KOPT-K1 (cell line): Measurements from ENCODE around the gene HIVEP3.

Experiments
- H3K27ac ChIP-seq: fragments of 200-600 bp; sonication (generic); 2 replicates; pipeline ENCODE4 v1.5.1; 2016; ENCODE audit warnings: antibody characterized with exemption, mild to moderate bottlenecking, low read depth, low read length; ENCODE audit not compliant: poor library complexity, severe bottlenecking
- H3K36me3 ChIP-seq: fragments of 200-600 bp; sonication (generic); 2 replicates; pipeline ENCODE4 v1.5.1; 2017; ENCODE audit warnings: antibody characterized with exemption, mild to moderate bottlenecking, low read length, moderate library complexity; ENCODE audit not compliant: insufficient read depth
- H3K9me3 ChIP-seq: fragments of 200-600 bp; sonication (generic); 2 replicates; pipeline ENCODE4 v1.5.1; 2017; ENCODE audit warnings: antibody characterized with exemption, low read length, mild to moderate bottlenecking; ENCODE audit not compliant: insufficient read depth, poor library complexity, severe bottlenecking

HIVEP3 gene

GRCh38 chr1:41623736-41624135, 295.0 kb downstream of the HIVEP3 start:
- Histone ChIP-seq H3K27ac (no peak overlapping the region), H3K36me3 (peaks cover 27% of the 10 kb centered on the region), H3K9me3 (no peaks in the 10 kb centered on the region)

DNA sequence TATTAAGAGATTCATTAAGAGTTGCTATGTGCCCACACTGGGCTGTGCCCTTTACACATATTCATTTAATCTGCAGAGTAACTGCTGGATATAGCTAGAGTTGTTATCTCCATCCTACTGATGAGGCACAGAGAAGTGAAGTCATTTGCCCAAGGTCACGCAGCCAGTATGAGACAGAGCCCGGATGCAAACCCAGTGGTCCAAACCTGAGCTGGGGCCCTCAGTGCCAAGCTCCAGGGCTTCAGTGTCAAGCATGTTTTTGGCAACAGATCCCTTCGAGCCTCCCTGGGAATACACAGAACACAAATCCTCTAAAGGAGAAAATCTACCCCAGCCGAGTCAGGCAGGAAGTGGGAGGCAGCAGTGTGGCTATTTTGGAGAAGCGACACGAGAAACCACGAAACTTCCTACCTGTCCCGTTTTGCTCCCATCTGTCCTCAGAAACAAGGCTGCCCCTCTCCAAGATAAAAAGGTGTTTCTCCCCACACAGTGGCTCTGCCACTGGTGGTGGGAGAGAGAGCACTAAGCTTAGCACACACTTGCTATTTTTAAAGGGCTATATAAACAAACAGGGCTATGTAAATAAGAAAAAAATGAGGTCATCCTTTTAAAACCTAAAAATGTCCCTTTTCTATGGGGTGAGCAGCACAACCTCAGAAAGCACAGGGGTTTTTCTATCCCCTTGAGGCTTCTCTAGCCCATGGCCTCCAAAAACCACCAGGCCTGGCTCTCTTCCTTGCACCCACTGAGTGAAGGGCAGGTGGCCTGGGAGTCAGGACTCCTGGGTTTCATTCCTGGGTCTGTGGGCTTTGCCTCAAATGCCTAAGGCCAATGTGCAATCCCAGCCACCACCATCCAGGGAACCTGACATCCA, 295.6 kb downstream of the HIVEP3 start:
- Histone ChIP-seq H3K36me3 (peaks cover 20% of the 10 kb centered on the region), H3K9me3 (no peaks in the 10 kb centered on the region), H3K27ac (peak overlapping the region; percentile 2)

DNA sequence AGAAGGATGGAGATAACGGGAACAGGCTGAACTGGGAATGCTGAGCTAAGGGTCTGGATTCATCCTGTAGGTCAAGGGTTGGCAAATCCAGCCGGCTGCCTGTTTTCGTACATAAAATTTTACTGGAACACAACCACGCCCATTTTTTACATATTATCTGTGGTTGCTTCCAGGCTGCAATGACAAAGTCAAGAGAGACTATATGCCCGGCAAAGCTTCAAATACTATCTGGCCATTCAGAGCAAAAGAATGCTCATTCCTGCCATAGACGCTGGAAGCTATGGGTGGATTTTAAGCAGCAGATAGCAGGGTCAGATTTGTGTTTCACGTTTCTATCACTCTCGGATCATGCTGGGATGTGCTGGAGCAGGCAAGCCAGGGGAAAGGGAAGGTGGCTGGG, 296.3 kb downstream of the HIVEP3 start:
- no peak overlapping the region for H3K27ac ChIP-seq
- peaks cover 13% of the 10 kb centered on the region for H3K36me3 ChIP-seq
- no peaks in the 10 kb centered on the region for H3K9me3 ChIP-seq

GRCh38 chr1:41621791-41622190, 296.9 kb downstream of the HIVEP3 start:
- no peak overlapping the region for H3K27ac ChIP-seq
- no peaks in the 10 kb centered on the region for H3K9me3 ChIP-seq
- H3K36me3 ChIP-seq, result peaks cover 11% of the 10 kb centered on the region

DNA sequence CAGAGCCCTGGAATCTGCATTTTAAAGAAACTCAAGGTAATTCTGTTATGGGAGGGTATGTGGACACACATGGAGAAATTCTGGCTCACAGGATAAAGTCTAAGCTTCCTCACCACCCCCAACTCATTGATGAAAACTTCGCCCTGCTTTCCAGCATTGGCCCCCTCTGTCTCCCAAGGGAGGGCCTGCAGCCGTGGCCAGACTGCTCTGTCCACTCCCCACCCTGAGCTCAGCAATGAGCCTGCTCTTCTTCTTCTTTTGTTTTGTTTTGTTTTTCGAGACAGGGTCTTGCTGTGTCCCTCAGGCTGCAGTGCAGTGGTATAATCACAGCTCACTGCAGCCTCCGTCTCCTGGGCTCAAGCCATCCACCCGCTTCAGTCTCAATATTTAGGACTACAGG, 297.5 kb downstream of the HIVEP3 start:
- Histone ChIP-seq H3K36me3 (peaks cover 6% of the 10 kb centered on the region), H3K9me3 (no peaks in the 10 kb centered on the region), H3K27ac (no peak overlapping the region)

DNA sequence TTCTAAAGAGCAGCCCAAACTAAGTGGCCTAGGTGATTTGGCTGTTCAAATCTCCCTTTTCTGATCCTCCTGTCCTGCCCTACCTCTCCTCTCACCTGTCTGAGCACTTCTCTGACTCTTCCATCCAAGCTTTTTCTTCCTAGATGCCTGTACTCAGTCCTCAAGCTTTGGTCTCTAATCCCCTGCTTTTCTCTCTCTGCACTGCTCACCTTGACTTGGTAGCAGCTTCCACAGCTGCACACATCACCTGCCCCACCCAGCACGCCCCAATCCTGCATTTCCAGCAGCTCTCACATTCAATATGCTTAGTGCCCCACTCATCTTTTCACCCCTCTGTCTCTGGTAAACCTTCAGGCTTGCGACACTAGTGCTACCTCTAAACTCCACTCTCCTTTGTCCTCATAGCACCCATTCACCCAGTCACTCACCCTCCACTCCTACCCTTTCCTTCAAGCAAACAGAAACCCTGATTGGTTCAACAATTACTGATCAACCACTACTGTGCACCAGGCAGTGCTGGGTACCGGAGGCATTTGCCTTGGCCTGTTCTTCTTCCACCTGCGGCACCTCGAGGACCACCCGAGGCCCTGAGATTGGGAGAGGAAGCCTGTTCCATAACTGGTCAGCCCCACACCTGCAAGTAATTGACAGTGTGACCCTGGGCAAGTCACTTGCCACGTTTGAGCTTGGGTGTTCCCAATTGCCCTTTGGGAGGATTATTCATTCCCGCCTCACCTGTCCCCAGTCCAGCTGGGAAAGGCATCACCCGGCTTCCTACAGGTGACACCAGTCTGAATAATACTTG, 298.2 kb downstream of the HIVEP3 start:
- Histone ChIP-seq H3K9me3 (no peaks in the 10 kb centered on the region), H3K27ac (no peak overlapping the region), H3K36me3 (peaks cover 4% of the 10 kb centered on the region; the same call in 1 of the 2 replicates)

DNA sequence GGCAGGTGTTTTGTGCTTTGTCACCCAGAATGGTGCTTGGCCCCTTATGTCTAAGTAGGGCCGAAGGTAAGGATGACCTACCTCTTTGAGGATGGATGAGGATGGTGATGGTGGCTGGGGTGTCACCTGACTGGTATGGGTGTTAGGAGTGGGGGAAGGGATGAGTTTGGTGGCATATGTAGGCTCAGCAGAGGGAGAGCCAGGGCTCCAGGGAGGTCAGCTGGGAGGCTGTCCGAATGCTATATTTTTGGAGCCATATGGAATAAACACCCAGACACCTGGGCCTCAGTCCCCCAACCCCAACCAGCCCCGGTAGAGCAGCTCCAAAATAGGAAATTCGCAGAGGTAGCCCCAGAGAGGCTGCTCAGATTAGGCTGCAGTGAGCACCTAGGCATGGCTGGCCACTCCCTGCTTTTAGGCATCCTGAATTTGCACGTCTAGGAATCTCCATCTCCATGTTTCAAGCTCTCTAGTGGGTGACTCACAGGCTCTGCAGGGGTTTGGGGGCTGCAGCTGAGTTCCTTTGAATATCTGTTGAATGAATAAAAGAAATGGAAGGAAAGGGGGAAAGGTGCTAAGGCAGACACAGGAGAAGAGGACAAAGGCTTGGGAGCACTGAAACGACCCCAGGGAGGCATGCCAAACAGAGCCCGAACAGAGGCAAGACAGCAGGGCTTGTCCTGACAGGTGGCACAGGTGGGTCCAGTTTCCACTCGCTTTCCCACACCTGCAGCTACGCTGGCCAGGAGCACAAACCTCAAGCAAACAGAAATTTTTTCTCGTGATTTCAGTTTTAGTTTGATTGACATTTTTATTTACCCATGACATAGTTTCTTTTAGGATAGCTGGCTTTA, 299.0 kb downstream of the HIVEP3 start:
- Histone ChIP-seq H3K9me3 (no peaks in the 10 kb centered on the region), H3K27ac (no peak overlapping the region), H3K36me3 (0 out of 2 replicates have a peak, but pooled peaks cover 4% of the 10 kb centered on the region)

DNA sequence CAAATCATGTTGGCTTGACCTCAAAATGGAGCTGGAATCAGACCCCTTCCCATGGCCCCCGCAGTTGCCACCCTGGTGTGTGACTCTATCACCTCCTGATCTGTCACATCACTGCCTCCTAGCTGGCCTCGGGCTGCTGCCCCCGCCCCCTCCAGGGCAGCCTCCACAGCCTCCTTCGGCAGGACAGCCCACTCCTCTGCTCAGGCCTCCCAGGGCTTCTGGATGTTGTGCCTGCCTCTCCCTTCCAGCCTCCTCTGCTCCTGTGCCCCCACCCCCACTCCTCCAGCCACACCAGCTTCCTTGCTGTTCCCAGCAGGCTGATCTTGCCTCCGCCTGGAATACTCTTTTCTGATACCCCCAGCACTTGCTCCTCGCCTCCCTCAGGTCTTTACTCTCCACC, 299.9 kb downstream of the HIVEP3 start:
- H3K36me3 ChIP-seq, result 0 out of 2 replicates have a peak, but pooled peaks cover 4% of the 10 kb centered on the region
- no peaks in the 10 kb centered on the region for H3K9me3 ChIP-seq
- H3K27ac ChIP-seq, result no peak overlapping the region

DNA sequence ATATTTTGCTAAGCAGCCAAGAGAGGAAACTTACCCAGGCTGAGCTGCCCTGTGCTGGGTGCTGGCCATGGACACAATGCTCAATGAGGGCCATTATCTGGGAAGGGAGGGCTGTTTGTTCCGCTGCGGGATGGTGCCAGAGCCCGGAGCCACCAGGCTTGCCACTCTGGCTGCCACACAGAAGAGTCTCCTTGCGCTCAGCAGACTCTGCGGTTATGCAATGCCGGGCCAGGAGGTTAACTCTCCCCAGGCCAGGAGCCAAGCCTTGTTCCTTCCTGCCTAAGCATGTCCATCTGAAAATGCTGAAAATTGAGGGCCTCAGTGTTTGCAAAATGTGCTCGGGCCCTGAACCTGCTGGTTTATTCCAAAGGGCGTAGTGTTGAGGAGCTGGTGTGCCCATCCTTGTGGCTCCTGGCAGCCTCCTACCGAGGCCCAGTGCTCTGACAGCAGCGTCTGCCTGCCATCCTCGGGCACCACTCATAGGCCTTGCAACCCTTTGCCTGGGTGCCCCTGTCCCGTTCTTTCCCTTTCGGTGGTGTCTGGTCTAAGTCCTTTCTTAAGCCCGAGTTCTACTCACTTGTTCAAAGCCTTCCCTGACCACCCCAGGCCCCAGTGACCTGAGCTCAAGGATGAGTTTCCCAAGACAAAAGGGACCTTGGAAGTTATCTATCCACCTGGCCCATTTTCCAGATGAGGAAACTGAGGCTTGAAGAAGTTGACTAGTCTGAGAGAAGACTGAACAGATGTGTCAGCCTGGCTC, 300.5 kb downstream of the HIVEP3 start:
- H3K27ac ChIP-seq, result no peak overlapping the region
- no peaks in the 10 kb centered on the region for H3K9me3 ChIP-seq
- H3K36me3 ChIP-seq, result 0 out of 2 replicates have a peak, but pooled peaks cover 4% of the 10 kb centered on the region

DNA sequence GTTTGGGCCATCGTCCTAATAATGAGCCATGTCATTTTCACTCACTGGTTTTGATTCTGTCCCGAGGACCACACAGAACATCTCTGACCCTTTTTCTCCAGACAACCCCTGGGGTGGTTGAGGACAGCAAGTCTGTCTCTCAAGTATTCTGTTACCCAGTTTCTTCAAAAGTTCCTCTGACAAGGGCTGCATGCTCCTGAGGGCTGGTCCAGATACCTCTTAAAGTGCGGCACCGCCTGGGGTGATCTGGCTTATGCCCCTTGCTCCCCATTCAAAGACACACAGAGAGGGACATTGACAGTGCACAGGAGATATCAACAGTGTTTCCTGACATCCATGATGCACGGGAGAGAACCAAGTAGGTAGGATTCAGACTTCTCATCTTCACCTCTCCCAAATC, 301.4 kb downstream of the HIVEP3 start:
- H3K9me3 ChIP-seq, result no peaks in the 10 kb centered on the region
- H3K36me3 ChIP-seq, result 0 out of 2 replicates have a peak, but pooled peaks cover 4% of the 10 kb centered on the region
- no peak overlapping the region for H3K27ac ChIP-seq

- 0 out of 2 replicates have a peak, but pooled peaks cover 4% of the 10 kb centered on the region for H3K36me3 ChIP-seq
- H3K27ac ChIP-seq, result no peak overlapping the region
Measured at GRCh38 chr1:41616563-41616962, 302.2 kb downstream of the HIVEP3 start.

GRCh38 chr1:41615981-41616380, 302.7 kb downstream of the HIVEP3 start:
- 0 out of 2 replicates have a peak, but pooled peaks cover 4% of the 10 kb centered on the region for H3K36me3 ChIP-seq
- no peak overlapping the region for H3K27ac ChIP-seq
- no peaks in the 10 kb centered on the region for H3K9me3 ChIP-seq

More at GRCh38 chr1:41616563-41616962, 302.2 kb downstream of the HIVEP3 start:
- H3K9me3 ChIP-seq, result no peaks in the 10 kb centered on the region

- H3K9me3 ChIP-seq, result no peaks in the 10 kb centered on the region
- 0 out of 2 replicates have a peak, but pooled peaks cover 4% of the 10 kb centered on the region for H3K36me3 ChIP-seq
- H3K27ac ChIP-seq, result no peak overlapping the region
Measured at GRCh38 chr1:41615316-41615715, 303.4 kb downstream of the HIVEP3 start.

DNA sequence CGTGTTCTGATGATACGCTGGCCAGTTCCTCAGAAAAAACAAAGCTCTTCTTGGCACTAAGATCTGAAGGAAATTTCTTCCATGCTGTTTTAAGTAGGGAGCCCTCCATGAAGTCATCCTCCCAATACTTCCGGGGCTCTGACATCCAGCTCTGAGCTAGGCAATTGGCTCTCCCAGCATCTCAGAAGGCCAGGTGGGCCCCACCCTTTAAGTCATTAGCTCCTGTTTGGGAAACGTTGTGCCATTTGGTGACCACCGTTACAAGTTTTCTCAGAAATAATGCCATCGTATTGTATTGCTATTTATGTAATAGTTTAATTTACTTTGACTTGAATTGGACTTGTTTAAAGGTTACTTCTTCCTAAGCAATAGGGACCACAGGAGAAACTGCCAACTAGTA, 303.9 kb downstream of the HIVEP3 start:
- Histone ChIP-seq H3K27ac (no peak overlapping the region), H3K9me3 (no peaks in the 10 kb centered on the region), H3K36me3 (0 out of 2 replicates have a peak, but pooled peaks cover 4% of the 10 kb centered on the region)
